ENCODE data around the gene CSNK2A1. TPM values are rescaled to one million over a fixed set of nuclear protein-coding genes. Genes with fewer than 3 reads are reported as not detected.
"Not testable (repeated sequence)": the region's sequence is repeated elsewhere in the genome, so short reads cannot be mapped to it uniquely, and the experiment has no call there.

CSNK2A1 gene
- polyA plus RNA-seq, 3 donors, result 31.7 to 55.5 (median 35.2) TPM

GRCh38 chr20:584161-584970 lies 40.8 kb upstream of the CSNK2A1 start:
- no peak overlapping the region for H3K4me3 ChIP-seq (replicated peaks in 1 of 3; ENCODE audit: low read depth in 2 of 3, low read length in 3 of 3)
- H3K9ac ChIP-seq (ENCODE audit: insufficient read depth, low read length, poor library complexity, severe bottlenecking), result no peak overlapping the region
- WGBS (ENCODE audit: insufficient coverage), result 86% methylated on average over 1 of the region's 8 CpGs
- no peak for DNase-seq
- Mint-ChIP-seq H3K27ac (no peak overlapping the region), H3K4me1 (peaks cover 4% of the 10 kb centered on the region), H3K9me3 (peaks cover 0 to 5% (median 0%) of the 10 kb centered on the region in 7 donors), H3K4me3 (no peak overlapping the region), H3K27me3 (ENCODE audit: low read depth in 3 of 3) (peaks cover 0 to 1% (median 0%) of the 10 kb centered on the region in 3 donors), H3K36me3 (no peaks in the 10 kb centered on the region)
- H3K36me3 ChIP-seq (replicated peaks in 1 of 2; ENCODE audit: control insufficient read depth in 1 of 2, insufficient read depth in 2 of 2, low read length in 2 of 2), result no peaks in the 10 kb centered on the region
- H4K20me1 ChIP-seq (ENCODE audit: insufficient read depth, low read length), result no peaks in the 10 kb centered on the region
- H3K9me3 ChIP-seq (replicated peaks in 1 of 2; ENCODE audit: control insufficient read depth in 1 of 2, insufficient read depth in 1 of 2, low read length in 2 of 2), result no peaks in the 10 kb centered on the region
- H3K4me1 ChIP-seq (ENCODE audit: control insufficient read depth in 1 of 2, insufficient read depth in 2 of 2, low read length in 2 of 2), result no peaks in the 10 kb centered on the region
- TF ChIP-seq CTCF (IDR thresholded peaks at IDR 0.05), result no peak
- H3K27me3 ChIP-seq (ENCODE audit: control insufficient read depth in 2 of 2, insufficient read depth in 2 of 2, low read length in 2 of 2), result no peaks in the 10 kb centered on the region
- H3K4me2 ChIP-seq (replicated peaks; ENCODE audit: extremely low read depth, low read length, poor library complexity, severe bottlenecking), result no peak overlapping the region
- intact Hi-C loops (cut with micrococcal nuclease), result no loop called here
- H3K27ac ChIP-seq (ENCODE audit: low read depth in 1 of 2, low read length in 2 of 2), result no peak overlapping the region
- H2AFZ ChIP-seq (ENCODE audit: insufficient read depth, low read depth, low read length, poor library complexity, severe bottlenecking), result no peak overlapping the region
- H3K79me2 ChIP-seq (ENCODE audit: insufficient read depth, low read length), result no peaks in the 10 kb centered on the region

- Histone ChIP-seq H3K4me3 (replicated peaks in 1 of 3; ENCODE audit: low read depth in 2 of 3, low read length in 3 of 3) (no peak overlapping the region), H3K27me3 (ENCODE audit: control insufficient read depth in 2 of 2, insufficient read depth in 2 of 2, low read length in 2 of 2) (no peaks in the 10 kb centered on the region), H3K27ac (ENCODE audit: low read depth in 1 of 2, low read length in 2 of 2) (no peak overlapping the region), H3K36me3 (replicated peaks in 1 of 2; ENCODE audit: control insufficient read depth in 1 of 2, insufficient read depth in 2 of 2, low read length in 2 of 2) (no peaks in the 10 kb centered on the region), H3K9ac (ENCODE audit: insufficient read depth, low read length, poor library complexity, severe bottlenecking) (no peak overlapping the region), H4K20me1 (ENCODE audit: insufficient read depth, low read length) (no peaks in the 10 kb centered on the region), H3K9me3 (replicated peaks in 1 of 2; ENCODE audit: control insufficient read depth in 1 of 2, insufficient read depth in 1 of 2, low read length in 2 of 2) (no peaks in the 10 kb centered on the region), H3K4me1 (ENCODE audit: control insufficient read depth in 1 of 2, insufficient read depth in 2 of 2, low read length in 2 of 2) (no peaks in the 10 kb centered on the region), H2AFZ (ENCODE audit: insufficient read depth, low read depth, low read length, poor library complexity, severe bottlenecking) (no peak overlapping the region), H3K79me2 (ENCODE audit: insufficient read depth, low read length) (no peaks in the 10 kb centered on the region), H3K4me2 (replicated peaks; ENCODE audit: extremely low read depth, low read length, poor library complexity, severe bottlenecking) (no peak overlapping the region)
- no peaks in the 10 kb centered on the region for H3K36me3 Mint-ChIP-seq
- no peak overlapping the region for H3K4me3 Mint-ChIP-seq
- H3K27ac Mint-ChIP-seq, result no peak overlapping the region
- no peak for DNase-seq
- intact Hi-C loops (cut with micrococcal nuclease), result no loop called here
- no peak for TF ChIP-seq CTCF (IDR thresholded peaks at IDR 0.05)
- H3K9me3 Mint-ChIP-seq, result peaks cover 0 to 5% (median 0%) of the 10 kb centered on the region in 7 donors
- peaks cover 4% of the 10 kb centered on the region for H3K4me1 Mint-ChIP-seq
- peaks cover 0 to 2% (median 0%) of the 10 kb centered on the region in 3 donors for H3K27me3 Mint-ChIP-seq (ENCODE audit: low read depth in 3 of 3)
- WGBS (ENCODE audit: insufficient coverage), result 67% methylated on average over 4 of the region's 5 CpGs
Observed at GRCh38 chr20:582204-582603, 38.6 kb upstream of the CSNK2A1 start.

- H2AFZ ChIP-seq (ENCODE audit: insufficient read depth, low read depth, low read length, poor library complexity, severe bottlenecking); H3K9me3 ChIP-seq (replicated peaks in 1 of 2; ENCODE audit: control insufficient read depth in 1 of 2, insufficient read depth in 1 of 2, low read length in 2 of 2); H3K4me3 ChIP-seq (replicated peaks in 1 of 3; ENCODE audit: low read depth in 2 of 3, low read length in 3 of 3); intact Hi-C loops (cut with micrococcal nuclease); H3K9me3 Mint-ChIP-seq; H3K36me3 ChIP-seq (replicated peaks in 1 of 2; ENCODE audit: control insufficient read depth in 1 of 2, insufficient read depth in 2 of 2, low read length in 2 of 2); H3K4me2 ChIP-seq (replicated peaks; ENCODE audit: extremely low read depth, low read length, poor library complexity, severe bottlenecking); H3K27me3 ChIP-seq (ENCODE audit: control insufficient read depth in 2 of 2, insufficient read depth in 2 of 2, low read length in 2 of 2); H3K27ac ChIP-seq (ENCODE audit: low read depth in 1 of 2, low read length in 2 of 2); DNase-seq; H3K27ac Mint-ChIP-seq; H4K20me1 ChIP-seq (ENCODE audit: insufficient read depth, low read length); H3K4me1 Mint-ChIP-seq; H3K4me1 ChIP-seq (ENCODE audit: control insufficient read depth in 1 of 2, insufficient read depth in 2 of 2, low read length in 2 of 2); H3K79me2 ChIP-seq (ENCODE audit: insufficient read depth, low read length); H3K9ac ChIP-seq (ENCODE audit: insufficient read depth, low read length, poor library complexity, severe bottlenecking); H3K27me3 Mint-ChIP-seq (ENCODE audit: low read depth in 3 of 3); H3K36me3 Mint-ChIP-seq; H3K4me3 Mint-ChIP-seq: not testable (repeated sequence)
- no CpG with 5 or more reads among the region's 8 CpGs for WGBS (ENCODE audit: insufficient coverage)
Observed at GRCh38 chr20:578940-579690, 35.5 kb upstream of the CSNK2A1 start.
